A673 (cell line): ENCODE results near the gene MPC1L. TPM values are rescaled to one million over a fixed set of nuclear protein-coding genes. Genes with fewer than 3 reads are reported as not detected.

ENCODE experiments used
- BruUV-seq: library from RNA; stranded (reverse); fragments of 400-500 nt; replicated peaks from 2 replicates; lab custom pipeline; 2021; lab: Mats Ljungman, UMichigan
- CTCF ChIA-PET: fragments of 300-600 bp; sonication (Branson Sonifier 250); formaldehyde crosslinking; loops from one replicate; lab custom pipeline; 2022; ENCODE audit warnings: antibody characterized with exemption; lab: Charles Lee
- POLR2A ChIA-PET: fragments of 300-600 bp; sonication (Branson Sonifier 250); formaldehyde crosslinking; loops from one replicate; lab custom pipeline; 2022; ENCODE audit warnings: antibody characterized with exemption; ENCODE audit not compliant: low non-redundant PET; lab: Charles Lee
- DNase-seq: peaks from one replicate; pipeline ENCODE4 v3.0.0-alpha.2; 2015; ENCODE audit warnings: low spot score
- H3K27ac ChIP-seq: fragments of 200-600 bp; sonication (generic); 2 replicates; pipeline ENCODE4 v1.5.1; 2016; ENCODE audit warnings: mixed run types, low read depth, mild to moderate bottlenecking, mixed read lengths, antibody characterized with exemption, low read length; ENCODE audit not compliant: poor library complexity, severe bottlenecking
- H3K27me3 ChIP-seq: fragments of 200-600 bp; sonication (generic); replicated peaks from 2 replicates; pipeline ENCODE4 v1.6.1; 2017; ENCODE audit warnings: mixed run types, low read depth, mild to moderate bottlenecking, mixed read lengths, antibody characterized with exemption, low read length; ENCODE audit not compliant: insufficient read depth, poor library complexity
- H3K36me3 ChIP-seq: fragments of 200-600 bp; sonication (generic); 2 replicates; pipeline ENCODE4 v1.6.1; 2016; ENCODE audit warnings: mixed run types, mild to moderate bottlenecking, mixed read lengths, antibody characterized with exemption, low read length; ENCODE audit not compliant: insufficient read depth, poor library complexity, severe bottlenecking
- H3K4me1 ChIP-seq: fragments of 200-600 bp; sonication (generic); 2 replicates; pipeline ENCODE4 v1.6.1; 2017; ENCODE audit warnings: mixed run types, mild to moderate bottlenecking, mixed read lengths, antibody characterized with exemption, low read length; ENCODE audit not compliant: insufficient read depth, poor library complexity, severe bottlenecking
- H3K4me3 ChIP-seq: fragments of 200-600 bp; sonication (generic); 2 replicates; pipeline ENCODE4 v1.5.1; 2016; ENCODE audit warnings: low read depth, mixed run types, mild to moderate bottlenecking, mixed read lengths, low read length; ENCODE audit not compliant: poor library complexity, severe bottlenecking
- H3K9me3 ChIP-seq: fragments of 200-600 bp; sonication (generic); 2 replicates; pipeline ENCODE4 v1.6.1; 2016; ENCODE audit warnings: mixed run types, low read depth, mild to moderate bottlenecking, mixed read lengths, antibody characterized with exemption, low read length; ENCODE audit not compliant: poor library complexity, severe bottlenecking
- EZH2 ChIP-seq: fragments of 200-600 bp; sonication (generic); IDR thresholded peaks from 2 replicates; pipeline ENCODE4 v1.6.1; 2017; ENCODE audit warnings: borderline replicate concordance, low read depth, mild to moderate bottlenecking, mixed read lengths, antibody characterized with exemption, low read length; ENCODE audit not compliant: poor library complexity, severe bottlenecking
- intact Hi-C: fragments of 100-400 bp; cut with micrococcal nuclease; formaldehyde crosslinking; loops from one replicate; pipeline ENCODE4 v1.10.0; 2022; ENCODE audit not compliant: unreplicated experiment
- total RNA-seq: library from RNA; stranded (reverse); gene quantifications from 2 replicates; pipeline ENCODE4 v1.2.3, GENCODE V29; 2021
- TF ChIP-seq, protein P1 (sequence below): fragments of 300-800, 200-600 bp; sonication (generic); conservative IDR thresholded peaks from 2 replicates; pipeline ENCODE4 v1.5.1; 2017; ENCODE audit warnings: low read depth, mild to moderate bottlenecking, antibody characterized with exemption, low read length, moderate library complexity, mixed read lengths

MPC1L gene
- total RNA-seq, 1 experiment from 2014 or later, result not detected

DNA sequence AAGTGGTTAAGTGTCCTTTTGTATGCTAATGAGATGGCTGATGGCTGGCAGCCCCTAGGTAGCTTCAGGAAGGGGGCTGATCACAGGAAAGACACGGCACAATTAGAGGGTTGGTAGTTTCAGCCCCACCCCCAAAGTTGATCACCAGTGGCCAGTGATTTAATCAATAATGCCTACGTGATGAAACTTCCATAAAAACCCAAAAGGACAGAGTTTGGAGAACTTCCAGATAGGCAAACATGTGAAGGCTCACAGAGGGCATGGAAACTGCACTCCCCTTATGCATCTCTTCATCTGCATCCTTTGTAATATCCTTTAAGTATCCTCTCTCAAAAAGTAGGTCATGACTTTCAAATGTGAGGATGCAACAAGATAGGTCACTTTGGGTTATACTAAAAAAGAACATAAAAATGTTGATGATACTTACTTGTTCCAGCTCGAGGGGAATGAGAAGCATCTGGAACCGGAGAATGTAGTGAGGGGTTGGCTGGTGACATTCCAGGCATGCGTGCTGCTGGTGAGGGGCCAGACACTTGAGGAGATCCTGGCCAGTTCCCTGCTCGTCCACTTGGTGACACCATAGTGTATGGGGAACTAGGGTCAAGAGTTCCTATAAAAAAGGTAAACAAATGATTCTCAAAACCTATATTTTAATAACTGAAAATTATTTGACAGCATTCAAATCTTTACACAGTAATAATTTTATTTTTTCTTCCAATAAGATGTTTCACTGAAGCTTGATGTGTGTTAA lies 40.8 kb downstream of the MPC1L start:
- BruUV-seq, result no TSS peak
- DNase-seq, result no peak
- CTCF ChIA-PET, result no interaction called here
- Histone ChIP-seq H3K9me3 (no peaks in the 10 kb centered on the region), H3K4me3 (no peak overlapping the region), H3K36me3 (peaks cover 19% of the 10 kb centered on the region), H3K27me3 (no peaks in the 10 kb centered on the region), H3K27ac (no peak overlapping the region), H3K4me1 (no peaks in the 10 kb centered on the region)
- intact Hi-C loops, result no loop called here
- TF ChIP-seq, protein P1, sequence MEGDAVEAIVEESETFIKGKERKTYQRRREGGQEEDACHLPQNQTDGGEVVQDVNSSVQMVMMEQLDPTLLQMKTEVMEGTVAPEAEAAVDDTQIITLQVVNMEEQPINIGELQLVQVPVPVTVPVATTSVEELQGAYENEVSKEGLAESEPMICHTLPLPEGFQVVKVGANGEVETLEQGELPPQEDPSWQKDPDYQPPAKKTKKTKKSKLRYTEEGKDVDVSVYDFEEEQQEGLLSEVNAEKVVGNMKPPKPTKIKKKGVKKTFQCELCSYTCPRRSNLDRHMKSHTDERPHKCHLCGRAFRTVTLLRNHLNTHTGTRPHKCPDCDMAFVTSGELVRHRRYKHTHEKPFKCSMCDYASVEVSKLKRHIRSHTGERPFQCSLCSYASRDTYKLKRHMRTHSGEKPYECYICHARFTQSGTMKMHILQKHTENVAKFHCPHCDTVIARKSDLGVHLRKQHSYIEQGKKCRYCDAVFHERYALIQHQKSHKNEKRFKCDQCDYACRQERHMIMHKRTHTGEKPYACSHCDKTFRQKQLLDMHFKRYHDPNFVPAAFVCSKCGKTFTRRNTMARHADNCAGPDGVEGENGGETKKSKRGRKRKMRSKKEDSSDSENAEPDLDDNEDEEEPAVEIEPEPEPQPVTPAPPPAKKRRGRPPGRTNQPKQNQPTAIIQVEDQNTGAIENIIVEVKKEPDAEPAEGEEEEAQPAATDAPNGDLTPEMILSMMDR, result 0 out of 2 replicates have a peak, but pooled peaks have one; percentile 10
- TF ChIP-seq EZH2, result no peak
- POLR2A ChIA-PET, result no interaction called here

DNA sequence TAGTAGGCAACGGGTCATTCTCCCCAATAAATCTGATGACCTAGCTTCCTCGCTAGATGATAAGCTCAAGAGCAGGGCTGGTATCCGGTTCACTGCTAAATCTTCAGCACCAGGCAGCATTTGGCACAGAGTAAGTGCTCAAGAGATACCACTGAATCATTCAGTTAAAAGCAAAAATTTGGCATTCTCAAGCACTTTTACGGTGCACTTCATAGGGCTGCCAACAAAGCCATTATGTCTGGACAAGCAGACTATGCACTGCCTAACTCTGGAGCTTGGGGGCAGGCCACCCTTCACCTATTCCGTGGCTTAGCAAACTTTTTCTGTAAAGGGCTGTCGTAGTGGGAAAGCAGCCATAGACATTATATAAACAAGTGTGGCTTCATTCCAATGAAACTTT lies 47.9 kb downstream of the MPC1L start:
- no peaks in the 10 kb centered on the region for H3K9me3 ChIP-seq
- TF ChIP-seq EZH2, result no peak
- TF ChIP-seq, protein P1, result no peak
- no peak overlapping the region for H3K27ac ChIP-seq
- intact Hi-C loops, result no loop called here
- H3K27me3 ChIP-seq, result no peaks in the 10 kb centered on the region
- ChIA-PET POLR2A (no interaction called here), CTCF (no interaction called here)
- H3K4me3 ChIP-seq, result no peak overlapping the region
- no peak for DNase-seq
- BruUV-seq, result no TSS peak
- no peaks in the 10 kb centered on the region for H3K4me1 ChIP-seq
- H3K36me3 ChIP-seq, result peaks cover 7% of the 10 kb centered on the region

Other genes starting within 250 kb of the MPC1L start
- 72.9 and 73.8 TPM in 2 replicates for gene ATP6AP2, start 42.5 kb upstream of the MPC1L start, total RNA-seq
- 8.1 and 10.1 TPM in 2 replicates for gene CXorf38, start 24.1 kb downstream of the MPC1L start, total RNA-seq
- 59.1 and 63.2 TPM in 2 replicates for gene MED14, start 112.1 kb downstream of the MPC1L start, total RNA-seq